ENCODE results near the gene SCAPER. TPM values are rescaled to one million over a fixed set of nuclear protein-coding genes. Genes with fewer than 3 reads are reported as not detected.

Gene SCAPER
- total and polyA plus RNA-seq, 2 of the 4 experiments (the other 2 are of a cell fraction) = 2.9 to 9.7 TPM

- Histone ChIP-seq H2AK5ac (ENCODE audit: low read depth, low read length) (peak overlapping the region; percentile 83; the same call in 1 of the 2 replicates), H4K8ac (ENCODE audit: low read depth in 2 of 2, low read length in 2 of 2) (peak overlapping the region in 1 of 2 experiments; percentile 75; a peak in 1 of 4 replicates), H4K5ac (ENCODE audit: low read depth, low read length) (no peak overlapping the region), H3K36me3 (ENCODE audit: control insufficient read depth, insufficient read depth, low read length) (no peaks in the 10 kb centered on the region), H3K27me3 (ENCODE audit: control insufficient read depth, insufficient read depth, low read length) (peaks cover 2% of the 10 kb centered on the region; the same call in 1 of the 2 replicates), H3K9me1 (ENCODE audit: insufficient read depth, low read length) (peaks cover 9% of the 10 kb centered on the region), H3K79me1 (ENCODE audit: low read depth in 1 of 2, low read length in 2 of 2) (peaks cover 0 to 27% of the 10 kb centered on the region in 2 experiments; a peak in 2 of 4 replicates), H3K4me3 (ENCODE audit: insufficient read depth, low read depth, low read length) (no peak overlapping the region), H2AFZ (replicated peaks; ENCODE audit: low read length, poor library complexity) (no peak overlapping the region), H3K56ac (ENCODE audit: extremely low read depth, insufficient read depth, low read length) (no peak overlapping the region), H2AK9ac (replicated peaks; ENCODE audit: low read depth, low read length, poor library complexity) (no peak overlapping the region), H3K9ac (ENCODE audit: low read depth, low read length) (no peak overlapping the region), H2BK5ac (ENCODE audit: low read depth, low read length, poor library complexity, severe bottlenecking) (no peak overlapping the region), H4K91ac (ENCODE audit: insufficient read depth, low read depth, low read length) (peak overlapping the region; percentile 50), H3K27ac (ENCODE audit: insufficient read depth, low read length) (no peak overlapping the region), H3K14ac (replicated peaks; ENCODE audit: low read depth, low read length) (0 out of 2 replicates have a peak overlapping the region, but pooled peaks have one; percentile 19), H3K23ac (ENCODE audit: low read depth, low read length) (no peak overlapping the region), H2BK15ac (ENCODE audit: low read depth, low read length) (0 out of 3 replicates have a peak overlapping the region, but pooled peaks have one; percentile 54), H2BK120ac (ENCODE audit: low read depth, low read length) (peak overlapping the region; percentile 84), H3K9me3 (ENCODE audit: control insufficient read depth, insufficient read depth, low read length) (no peaks in the 10 kb centered on the region), H3K4me2 (ENCODE audit: low read depth, low read length) (no peak overlapping the region), H3K4ac (ENCODE audit: low read depth, low read length) (peak overlapping the region; percentile 41; the same call in 1 of the 2 replicates), H3K4me1 (ENCODE audit: control insufficient read depth, insufficient read depth, low read length) (peaks cover 10% of the 10 kb centered on the region), H3K18ac (ENCODE audit: low read depth, low read length) (no peak overlapping the region), H4K20me1 (ENCODE audit: insufficient read depth, low read length) (peaks cover 6% of the 10 kb centered on the region; the same call in 1 of the 2 replicates), H2BK20ac (ENCODE audit: low read depth, low read length) (no peak overlapping the region)
- DNase-seq (no peak), ATAC-seq (ENCODE audit: low read depth) (no peak)
- in situ Hi-C loops (cut with MboI; ENCODE audit: low sequenced_read_pairs) = no loop called here
- BruUV-seq (replicated peaks) = no TSS peak
- CTCF ChIA-PET = interaction anchor here (1.0 kb wide), 1 partner anchor 11 kb away, joined by 3 read pairs; no protein-coding TSS in a partner anchor
- WGBS, 2 experiments (ENCODE audit: extremely low coverage in 2 of 2, insufficient read length in 1 of 2) = no CpG with 5 or more reads among the region's 5 CpGs
- dilution Hi-C loops (cut with HindIII; ENCODE audit: low sequenced_read_pairs, unreplicated experiment) = no loop called here
- POLR2A ChIA-PET (ENCODE audit: unreplicated experiment) = no interaction called here
- TF ChIP-seq MAFK (IDR thresholded peaks at IDR 0.05; ENCODE audit: low read depth, low read length) (no peak), MXI1 (IDR thresholded peaks at IDR 0.05; ENCODE audit: borderline replicate concordance, low read depth, low read length) (no peak), NFE2L2 (IDR thresholded peaks at IDR 0.05; ENCODE audit: low read depth, low read length) (no peak), CHD1 (IDR thresholded peaks at IDR 0.05; ENCODE audit: low read depth, low read length) (no peak), RFX5 (IDR thresholded peaks at IDR 0.05; ENCODE audit: low read depth, low read length) (no peak), CEBPB (IDR thresholded peaks at IDR 0.05; ENCODE audit: low read depth, low read length) (no peak), RCOR1 (IDR thresholded peaks at IDR 0.05; ENCODE audit: insufficient replicate concordance, low read length) (no peak), FOS (IDR thresholded peaks at IDR 0.05; ENCODE audit: low read depth, low read length) (no peak), ELK1 (IDR thresholded peaks at IDR 0.05; ENCODE audit: borderline replicate concordance, low read depth, low read length) (no peak), MAZ (IDR thresholded peaks at IDR 0.05; ENCODE audit: borderline replicate concordance, low read depth, low read length) (no peak), USF2 (IDR thresholded peaks at IDR 0.05; ENCODE audit: low read depth, low read length) (no peak), BHLHE40 (IDR thresholded peaks at IDR 0.05; ENCODE audit: low read depth, low read length) (no peak)
- intact Hi-C loops (cut with micrococcal nuclease) = no loop called here
Measured at GRCh38 chr15:76313731-76314130, 591.4 kb downstream of the SCAPER start.
